HepG2 (cell line): ENCODE measurements around the gene RFC2. TPM values are rescaled to one million over a fixed set of nuclear protein-coding genes. Genes with fewer than 3 reads are reported as not detected.
"Not testable (repeated sequence)": the region's sequence is repeated elsewhere in the genome, so short reads cannot be mapped to it uniquely, and the experiment has no call there.

Source experiments
- ATAC-seq: fragments of 200-7000 bp; cut with Tn5 transposase; 3 replicates; pipeline ENCODE4 v1.9.1; 2020; ENCODE audit warnings: mild to moderate bottlenecking, moderate library complexity
- BruUV-seq: library from RNA; stranded (reverse); fragments of 400-500 nt; replicated peaks from 2 replicates; lab custom pipeline; 2021; lab: Mats Ljungman, UMichigan
- CTCF ChIA-PET: fragments of 300-600 bp; formaldehyde crosslinking; extraction: SDS; loops from one replicate; lab custom pipeline; 2021; ENCODE audit warnings: low total read pairs, inconsistent platforms, low intra/inter-chr PET ratio; lab: Yijun Ruan, JAX
- POLR2A ChIA-PET: fragments of 350-600 bp; sonication (Branson Sonifier 250); formaldehyde crosslinking; loops from one replicate; lab custom pipeline; 2020; ENCODE audit warnings: antibody characterized with exemption, inconsistent platforms; lab: Yijun Ruan, JAX
- DNase-seq: peaks from one replicate; pipeline ENCODE4 v3.0.0-alpha.2; 2015; ENCODE audit warnings: low spot score
- FAIRE-seq: peaks from 3 replicates; lab custom pipeline; 2011; peaks lifted over from hg19 to GRCh38; lab: Jason Lieb, UNC
- H2AFZ ChIP-seq: one replicate; pipeline ENCODE4 v1.6.1; 2011; ENCODE audit warnings: low read length, inconsistent platforms
- H3K27ac ChIP-seq: fragments of 300-600 bp; 3 replicates; pipeline ENCODE4 v1.8.0; 2011; ENCODE audit warnings: mixed run types, mild to moderate bottlenecking, mixed read lengths, low read length, inconsistent platforms; ENCODE audit not compliant: insufficient read depth; ENCODE audit errors: extremely low read length
- H3K27me3 ChIP-seq, 2 experiments: fragments of 200-600 bp in 1 of 2; 2 replicates in 1 of 2; 3 replicates in 1 of 2; pipeline versions ENCODE4 v1.6.0 to v1.8.0; 2011; ENCODE audit warnings: low read length in 2 of 2, mild to moderate bottlenecking in 2 of 2, moderate library complexity in 2 of 2, inconsistent platforms in 1 of 2; ENCODE audit not compliant: insufficient read depth in 2 of 2, control insufficient read depth in 1 of 2
- H3K36me3 ChIP-seq, 2 experiments: fragments of 200-600 bp in 1 of 2; replicated peaks in 1 of 2; 2 replicates in 1 of 2; 3 replicates in 1 of 2; pipeline versions ENCODE4 v1.5.1 to v1.8.0; 2011; ENCODE audit warnings: low read length in 2 of 2, inconsistent platforms in 1 of 2; ENCODE audit not compliant: insufficient read depth in 2 of 2, control insufficient read depth in 1 of 2
- H3K4me1 ChIP-seq: 2 replicates; pipeline ENCODE4 v1.5.1; 2012; ENCODE audit warnings: low read length, inconsistent platforms; ENCODE audit not compliant: insufficient read depth
- H3K4me2 ChIP-seq: 2 replicates; pipeline ENCODE4 v1.6.0; 2011; ENCODE audit warnings: low read depth, low read length, inconsistent platforms
- H3K4me3 ChIP-seq, 3 experiments: fragments of 200-600 bp in 1 of 3; sonication (generic), shearing (Covaris generic) in 1 of 3; replicated peaks in 1 of 3; 2 replicates each; pipeline ENCODE4 v1.5.1; 2011 to 2016; ENCODE audit warnings: low read length in 3 of 3, inconsistent platforms in 2 of 3, low read depth in 2 of 3, mild to moderate bottlenecking in 2 of 3, control low read depth in 1 of 3, mixed read lengths in 1 of 3; ENCODE audit not compliant: insufficient read depth in 1 of 3
- H3K79me2 ChIP-seq: one replicate; pipeline ENCODE4 v1.6.1; 2011; ENCODE audit warnings: low read length, inconsistent platforms; ENCODE audit not compliant: insufficient read depth
- H3K9ac ChIP-seq: 2 replicates; pipeline ENCODE4 v1.6.0; 2011; ENCODE audit warnings: mild to moderate bottlenecking, low read depth, low read length, inconsistent platforms; ENCODE audit not compliant: insufficient read depth
- H3K9me3 ChIP-seq: 2 replicates; pipeline ENCODE4 v1.5.1; 2012; ENCODE audit warnings: mild to moderate bottlenecking, low read length
- H4K20me1 ChIP-seq: 2 replicates; pipeline ENCODE4 v1.6.0; 2011; ENCODE audit warnings: inconsistent platforms, mild to moderate bottlenecking, low read length, moderate library complexity; ENCODE audit not compliant: insufficient read depth
- GRHL1 ChIP-seq: sonication (generic); formaldehyde crosslinking; conservative IDR thresholded peaks from 2 replicates; pipeline ENCODE4 v1.8.0; 2022; ENCODE audit warnings: missing genetic modification reagents
- HNF4A ChIP-seq: sonication (generic); formaldehyde crosslinking; IDR thresholded peaks from 2 replicates; pipeline ENCODE4 v1.4.0; 2020; ENCODE audit warnings: missing genetic modification reagents
- ZMYM3 ChIP-seq: sonication (generic); formaldehyde crosslinking; IDR thresholded peaks from 2 replicates; pipeline ENCODE4 v1.5.1; 2020; ENCODE audit warnings: mild to moderate bottlenecking, missing genetic modification reagents
- ZNF121 ChIP-seq: sonication (generic); formaldehyde crosslinking; IDR thresholded peaks from 2 replicates; pipeline ENCODE4 v1.5.0; 2020; ENCODE audit warnings: mild to moderate bottlenecking, missing genetic modification reagents
- ZNF770 ChIP-seq: sonication (generic); formaldehyde crosslinking; IDR thresholded peaks from 2 replicates; pipeline ENCODE4 v1.5.0; 2020; ENCODE audit warnings: mild to moderate bottlenecking, missing genetic modification reagents
- WGBS: methylation state at CpG from one replicate; pipeline ENCODE4 v1.1.6; 2017; ENCODE audit warnings: low lambda C conversion rate; 5-methylcytosine and 5-hydroxymethylcytosine counted together
- in situ Hi-C: cut with HindIII; loops from 2 replicates; pipeline ENCODE4 v1.10.0; 2017; ENCODE audit warnings: low pct_unique_long_range_greater_than_20kb; ENCODE audit not compliant: extremely low pct_ligation_motif_present
- intact Hi-C: fragments of 100-400 bp; cut with micrococcal nuclease; formaldehyde crosslinking; loops from one replicate; pipeline ENCODE4 v1.10.0; 2022; ENCODE audit not compliant: unreplicated experiment
- polyA plus RNA-seq, 8 experiments: library from polyadenylated mRNA; depleted of rRNA in 3 of 8; stranded (reverse) in 7 of 8; unstranded in 1 of 8; fragments of >200 nt; fragmentation: Illumina TruSeq in 4 of 8; extraction: Trizol in 4 of 8; gene quantifications; 2 replicates each; pipeline versions ENCODE4 v1.2.1 to v1.2.3, GENCODE V29; 2011 to 2016; ENCODE audit warnings: low read depth in 4 of 8, missing spikeins in 1 of 8, mixed read lengths in 1 of 8; ENCODE audit not compliant: insufficient read depth in 1 of 8
- total RNA-seq, 5 experiments: library from RNA; depleted of rRNA; stranded (reverse); fragments of >200 nt; fragmentation: Illumina TruSeq; extraction: Trizol; gene quantifications; 2 replicates each; pipeline ENCODE4 v1.2.3, GENCODE V29; 2016; ENCODE audit warnings: low read depth in 1 of 5

The RFC2 gene
- total and polyA plus RNA-seq, 2 of the 13 experiments (the other 11 are each of a cell fraction or from before 2014, with no cell fraction given): 14.6 to 43.5 TPM

- Histone ChIP-seq H2AFZ (peak overlapping the region; percentile 73), H3K4me1 (peaks cover 59% of the 10 kb centered on the region), H3K79me2 (peaks cover 12% of the 10 kb centered on the region), H3K4me2 (peak overlapping the region; percentile 50), H3K27ac (peak overlapping the region; percentile 50), H3K4me3 (peak overlapping the region in 1 of 3 experiments; percentile 29; a peak in 1 of 6 replicates), H3K9ac (no peak overlapping the region; the same call in 1 of the 2 replicates), H3K36me3 (no peaks in the 10 kb centered on the region), H4K20me1 (no peaks in the 10 kb centered on the region), H3K9me3 (no peaks in the 10 kb centered on the region), H3K27me3 (no peaks in the 10 kb centered on the region; a peak in 1 of 5 replicates)
- TF ChIP-seq ZMYM3 (CRISPR knock-in tag) (0 out of 2 replicates have a peak, but pooled peaks have one; percentile 23), HNF4A (CRISPR knock-in tag) (0 out of 2 replicates have a peak, but pooled peaks have one; percentile 4), ZNF770 (CRISPR knock-in tag) (peak; percentile 77), ZNF121 (peak; percentile 79), GRHL1 (no peak)
- FAIRE-seq (no peak), DNase-seq (no peak), ATAC-seq (no peak)
- WGBS: 61% methylated on average over 12 of the region's 12 CpGs
- ChIA-PET POLR2A (interaction anchor here (0.7 to 1.4 kb wide), 2 partner anchors 36 to 37 kb away, joined by 3 to 4 read pairs; no protein-coding TSS in a partner anchor), CTCF (no interaction called here)
- intact Hi-C loops (loop anchor here (5.0 kb wide), 1 partner anchor 36 kb away; no protein-coding TSS in a partner anchor), in situ Hi-C loops (no loop called here)
- BruUV-seq: TSS peak; percentile 60
Observed at GRCh38 chr7:74256491-74257408, 2.6 kb upstream of the RFC2 start.

- in situ Hi-C loops, H2AFZ ChIP-seq, CTCF ChIA-PET, H3K9me3 ChIP-seq, ATAC-seq, H3K27me3 ChIP-seq, DNase-seq, H3K27ac ChIP-seq, H4K20me1 ChIP-seq, BruUV-seq, H3K36me3 ChIP-seq, FAIRE-seq: not testable (repeated sequence)
- H3K4me1 ChIP-seq: peaks cover 56% of the 10 kb centered on the region
- peaks cover 12% of the 10 kb centered on the region for H3K79me2 ChIP-seq
- WGBS: 84% methylated on average over 6 of the region's 6 CpGs
- H3K4me2 ChIP-seq: peak overlapping the region; percentile 93
- POLR2A ChIA-PET: interaction anchor here (1.3 to 1.9 kb wide), 3 partner anchors 8 to 35 kb away, joined by 3 to 6 read pairs (median 4); no protein-coding TSS in a partner anchor
- H3K4me3 ChIP-seq: peak overlapping the region in 2 of 3 experiments; percentile 83 to 98; a peak in 4 of 6 replicates
- H3K9ac ChIP-seq: peak overlapping the region; percentile 95; the same call in 1 of the 2 replicates
- intact Hi-C loops: loop anchor here (5.0 kb wide), 1 partner anchor 37 kb away; no protein-coding TSS in a partner anchor
Observed at GRCh38 chr7:74255461-74255860, 1.3 kb upstream of the RFC2 start.
